H1 (cell line): ENCODE measurements around the gene TP53I11. TPM values are rescaled to one million over a fixed set of nuclear protein-coding genes. Genes with fewer than 3 reads are reported as not detected.

ENCODE experiments used
- CTCF ChIA-PET: fragments of 300-600 bp; sonication (Branson Sonifier 250); formaldehyde crosslinking; loops from one replicate; lab custom pipeline; 2021; ENCODE audit not compliant: partially characterized antibody; lab: Charles Lee
- POLR2A ChIA-PET: fragments of 300-600 bp; sonication (Branson Sonifier 250); formaldehyde crosslinking; loops from one replicate; lab custom pipeline; 2021; ENCODE audit warnings: inconsistent platforms; ENCODE audit not compliant: partially characterized antibody; lab: Charles Lee
- DNase-seq, 2 experiments: peaks; one replicate each; pipeline versions ENCODE4 v3.0.0 to v3.0.0-alpha.2; 2010 to 2022; ENCODE audit warnings: low spot score in 2 of 2, low read depth in 1 of 2, mixed read lengths in 1 of 2
- FAIRE-seq: peaks from 2 replicates; lab custom pipeline; 2011; peaks lifted over from hg19 to GRCh38; lab: Jason Lieb, UNC
- H2AFZ ChIP-seq: 2 replicates; pipeline ENCODE4 v1.8.1; 2012; ENCODE audit warnings: low read length, inconsistent platforms
- H2AK5ac ChIP-seq: 2 replicates; pipeline ENCODE4 v1.6.1; 2013; ENCODE audit warnings: low read depth, low read length
- H2BK120ac ChIP-seq: replicated peaks from 2 replicates; pipeline ENCODE3; 2013; ENCODE audit warnings: low read depth, low read length, inconsistent platforms
- H2BK12ac ChIP-seq: 2 replicates; pipeline ENCODE4 v1.6.1; 2013; ENCODE audit warnings: low read depth, low read length
- H2BK15ac ChIP-seq: 2 replicates; pipeline ENCODE4 v1.6.1; 2013; ENCODE audit warnings: low read length
- H2BK20ac ChIP-seq: 2 replicates; pipeline ENCODE4 v1.6.1; 2013; ENCODE audit warnings: low read length
- H2BK5ac ChIP-seq: 2 replicates; pipeline ENCODE4 v1.6.1; 2013; ENCODE audit warnings: low read depth, low read length
- H3K14ac ChIP-seq: 2 replicates; pipeline ENCODE4 v1.6.1; 2013; ENCODE audit warnings: inconsistent platforms; ENCODE audit not compliant: insufficient read length
- H3K18ac ChIP-seq: 2 replicates; pipeline ENCODE4 v1.6.1; 2013; ENCODE audit warnings: low read length; ENCODE audit errors: extremely low read depth
- H3K23ac ChIP-seq: 2 replicates; pipeline ENCODE4 v1.6.1; 2013; ENCODE audit warnings: inconsistent platforms; ENCODE audit not compliant: insufficient read length
- H3K23me2 ChIP-seq: 2 replicates; pipeline ENCODE4 v1.6.1; 2013; ENCODE audit warnings: low read depth, low read length
- H3K27ac ChIP-seq: 2 replicates; pipeline ENCODE4 v1.6.1; 2011; ENCODE audit warnings: low read depth, low read length, inconsistent platforms
- H3K27me3 ChIP-seq, 4 experiments: replicated peaks in 1 of 4; 1 replicate in 1 of 4; 2 replicates in 3 of 4; pipeline versions ENCODE4 v1.6.1 to v1.8.1; 2011 to 2013; ENCODE audit warnings: low read length in 3 of 4, mild to moderate bottlenecking in 3 of 4, inconsistent platforms in 2 of 4, mixed read lengths in 2 of 4, moderate library complexity in 1 of 4; ENCODE audit not compliant: control insufficient read depth in 3 of 4, insufficient read depth in 3 of 4; ENCODE audit errors: extremely low read depth in 1 of 4
- H3K36me3 ChIP-seq, 4 experiments: 2 replicates each; pipeline versions ENCODE4 v1.6.1 to v1.8.1; 2011 to 2013; ENCODE audit warnings: mild to moderate bottlenecking in 4 of 4, low read length in 3 of 4, moderate library complexity in 2 of 4, control low read depth in 1 of 4, inconsistent platforms in 1 of 4; ENCODE audit not compliant: insufficient read depth in 4 of 4, control insufficient read depth in 2 of 4
- H3K4ac ChIP-seq: replicated peaks from 2 replicates; pipeline ENCODE3; 2013; ENCODE audit warnings: low read length, low read depth, mixed read lengths, inconsistent platforms; ENCODE audit not compliant: insufficient read length
- H3K4me1 ChIP-seq, 4 experiments: replicated peaks in 1 of 4; 1 replicate in 1 of 4; 2 replicates in 3 of 4; pipeline versions ENCODE4 v1.6.1 to v1.8.1; 2011 to 2013; ENCODE audit warnings: low read length in 3 of 4, inconsistent platforms in 2 of 4, mixed read lengths in 1 of 4; ENCODE audit not compliant: insufficient read depth in 4 of 4, control insufficient read depth in 3 of 4
- H3K4me2 ChIP-seq, 2 experiments: 2 replicates each; pipeline versions ENCODE4 v1.6.1 to v1.8.1; 2011 to 2013; ENCODE audit warnings: low read depth in 2 of 2, low read length in 2 of 2, control low read depth in 1 of 2, inconsistent platforms in 1 of 2, mild to moderate bottlenecking in 1 of 2; ENCODE audit not compliant: insufficient read depth in 1 of 2
- H3K4me3 ChIP-seq, 4 experiments: fragments of 200-600, 300-600 bp in 1 of 4; sonication (generic), shearing (Covaris generic), sonication (Bioruptor Twin) in 1 of 4; 2 replicates each; pipeline versions ENCODE4 v1.5.1 to v1.8.1; 2011 to 2016; ENCODE audit warnings: low read length in 4 of 4, low read depth in 3 of 4, control low read depth in 2 of 4, inconsistent platforms in 2 of 4, mild to moderate bottlenecking in 2 of 4, mixed read lengths in 1 of 4, moderate library complexity in 1 of 4; ENCODE audit not compliant: insufficient read depth in 2 of 4; ENCODE audit errors: extremely low read depth in 1 of 4
- H3K56ac ChIP-seq: replicated peaks from 2 replicates; pipeline ENCODE3; 2013; ENCODE audit warnings: low read depth, mild to moderate bottlenecking, mixed read lengths, low read length, inconsistent platforms; ENCODE audit not compliant: insufficient read length
- H3K79me1 ChIP-seq: 2 replicates; pipeline ENCODE4 v1.6.1; 2013; ENCODE audit warnings: low read depth, low read length, control low read depth
- H3K79me2 ChIP-seq, 2 experiments: 2 replicates each; pipeline versions ENCODE4 v1.6.1 to v1.8.1; 2012 to 2013; ENCODE audit warnings: low read length in 2 of 2, mild to moderate bottlenecking in 2 of 2, inconsistent platforms in 1 of 2; ENCODE audit not compliant: insufficient read depth in 2 of 2, control insufficient read depth in 1 of 2
- H3K9ac ChIP-seq, 4 experiments: replicated peaks in 1 of 4; 1 replicate in 1 of 4; 2 replicates in 3 of 4; pipeline versions ENCODE4 v1.6.1 to v1.8.1; 2011 to 2013; ENCODE audit warnings: low read depth in 3 of 4, low read length in 3 of 4, control low read depth in 2 of 4, mild to moderate bottlenecking in 2 of 4, moderate library complexity in 2 of 4, inconsistent platforms in 1 of 4; ENCODE audit errors: extremely low read depth in 1 of 4
- H3K9me3 ChIP-seq, 2 experiments: 2 replicates each; pipeline versions ENCODE4 v1.6.1 to v1.8.1; 2012 to 2013; ENCODE audit warnings: mild to moderate bottlenecking in 2 of 2, moderate library complexity in 2 of 2, control low read depth in 1 of 2, inconsistent platforms in 1 of 2, low read depth in 1 of 2, low read length in 1 of 2, mixed read lengths in 1 of 2; ENCODE audit not compliant: insufficient read depth in 2 of 2
- H4K20me1 ChIP-seq, 2 experiments: replicated peaks in 1 of 2; 2 replicates each; pipeline versions ENCODE3 to v1.8.1; 2011 to 2013; ENCODE audit warnings: inconsistent platforms in 2 of 2, low read length in 2 of 2, mild to moderate bottlenecking in 1 of 2; ENCODE audit not compliant: insufficient read depth in 2 of 2, control insufficient read depth in 1 of 2
- H4K5ac ChIP-seq: 2 replicates; pipeline ENCODE4 v1.6.1; 2013; ENCODE audit warnings: low read length, low read depth, mixed read lengths, inconsistent platforms; ENCODE audit not compliant: insufficient read length
- H4K8ac ChIP-seq: 2 replicates; pipeline ENCODE4 v1.8.0; 2013; ENCODE audit warnings: mild to moderate bottlenecking, moderate library complexity, low read length, inconsistent platforms; ENCODE audit not compliant: insufficient read depth; ENCODE audit errors: extremely low read depth
- H4K91ac ChIP-seq: replicated peaks from 2 replicates; pipeline ENCODE3; 2013; ENCODE audit warnings: low read length, mixed read lengths, inconsistent platforms; ENCODE audit not compliant: insufficient read length
- PHF8 ChIP-seq: fragments of 200-600 bp; sonication (generic); conservative IDR thresholded peaks from 2 replicates; pipeline ENCODE4 v1.7.1; 2012; ENCODE audit warnings: low read depth, mild to moderate bottlenecking, inconsistent platforms, low read length, moderate library complexity
- POLR2A ChIP-seq, 2 experiments: IDR thresholded peaks; 1 replicate in 1 of 2; 2 replicates in 1 of 2; pipeline ENCODE4 v1.6.1; 2011; ENCODE audit warnings: low read depth in 2 of 2, low read length in 2 of 2, mild to moderate bottlenecking in 2 of 2; ENCODE audit errors: control extremely low read depth in 1 of 2
- POLR2AphosphoS5 ChIP-seq: IDR thresholded peaks from 2 replicates; pipeline ENCODE4 v1.6.1; 2011; ENCODE audit warnings: low read depth, low read length
- RBBP5 ChIP-seq: IDR thresholded peaks from 2 replicates; pipeline ENCODE4 v1.7.1; 2012; ENCODE audit warnings: low read depth, mild to moderate bottlenecking, inconsistent platforms, low read length, moderate library complexity, borderline replicate concordance
- SAP30 ChIP-seq: fragments of 300-600 bp; sonication (generic); IDR thresholded peaks from 2 replicates; pipeline ENCODE4 v1.7.1; 2012; ENCODE audit warnings: low read length, moderate library complexity, mild to moderate bottlenecking, inconsistent platforms; ENCODE audit not compliant: insufficient read depth, insufficient replicate concordance
- SP2 ChIP-seq: IDR thresholded peaks from 2 replicates; pipeline ENCODE4 v1.6.1; 2012; ENCODE audit warnings: mild to moderate bottlenecking, low read length, inconsistent platforms
- SRF ChIP-seq: IDR thresholded peaks from 2 replicates; pipeline ENCODE4 v1.6.1; 2011; ENCODE audit warnings: mild to moderate bottlenecking, low read depth, low read length, moderate library complexity
- TAF7 ChIP-seq: optimal IDR thresholded peaks from 2 replicates; pipeline ENCODE3; 2011; ENCODE audit warnings: low read depth, mild to moderate bottlenecking, inconsistent platforms, low read length, moderate library complexity, borderline replicate concordance
- TCF12 ChIP-seq: IDR thresholded peaks from 2 replicates; pipeline ENCODE4 v1.6.1; 2011; ENCODE audit warnings: low read depth, mild to moderate bottlenecking, low read length
- WGBS, 2 experiments: shearing (Covaris generic) in 1 of 2; methylation state at CpG; one replicate each; pipeline versions ENCODE4 v1.1.6 to v1.1.7; 2013 to 2015; ENCODE audit warnings: low lambda C conversion rate in 2 of 2, mixed read lengths in 2 of 2, inconsistent platforms in 1 of 2, low coverage in 1 of 2, missing lambda C conversion rate in 1 of 2; ENCODE audit not compliant: insufficient replicate concordance in 2 of 2, insufficient coverage in 1 of 2, insufficient read length in 1 of 2; ENCODE audit errors: extremely low coverage in 1 of 2, missing lambda C conversion rate in 1 of 2; 5-methylcytosine and 5-hydroxymethylcytosine counted together
- polyA plus RNA-seq, 7 experiments: library from polyadenylated mRNA; depleted of rRNA in 3 of 7; stranded (reverse) in 5 of 7; unstranded in 2 of 7; fragments of >200 nt in 5 of 7; fragments of 200-250 nt in 2 of 7; gene quantifications; 1 replicate in 5 of 7; 2 replicates in 1 of 7; 4 replicates in 1 of 7; pipeline versions ENCODE4 v1.2.1 to v1.2.3, GENCODE V29; 2011 to 2013; ENCODE audit warnings: missing spikeins in 2 of 7, mixed read lengths in 2 of 7
- total RNA-seq: library from RNA; stranded (reverse); fragmentation: NEBNext Ultra II Directional; extraction: Animal tissue kit (Norgen Biotek cat#: 25700); gene quantifications from 2 replicates; pipeline ENCODE4 v1.2.1, GENCODE V29; 2021

TP53I11 gene
- total and polyA plus RNA-seq, 2 of the 8 experiments (the other 6 are each of a cell fraction or from before 2014, with no cell fraction given), result 34.0 to 46.3 TPM

GRCh38 chr11:44992181-44992582 lies 41.5 kb upstream of the TP53I11 start:
- no peak overlapping the region for H3K18ac ChIP-seq
- H3K36me3 ChIP-seq, result no peaks in the 10 kb centered on the region
- TF ChIP-seq RBBP5, result no peak
- TF ChIP-seq POLR2A (IDR thresholded peaks at IDR 0.05; ENCODE audit: control extremely low read depth in 1 of 2, low read depth in 2 of 2, low read length in 2 of 2), result no peak
- no peak for TF ChIP-seq TAF7
- no peak for TF ChIP-seq PHF8
- TF ChIP-seq TCF12, result no peak
- no peak for TF ChIP-seq SAP30
- no peak for TF ChIP-seq POLR2AphosphoS5
- TF ChIP-seq SRF, result no peak
- no peak for TF ChIP-seq SP2
- H3K27me3 ChIP-seq, result no peaks in the 10 kb centered on the region
- no peak overlapping the region for H2BK120ac ChIP-seq
- WGBS, 2 experiments, result 89% methylated on average over 3 of the region's 3 CpGs; no CpG with 5 or more reads in 1 of the 2 experiments
- ChIA-PET POLR2A (no interaction called here), CTCF (interaction anchor here (0.7 to 38.2 kb wide), 5 partner anchors 8 to 339 kb away, joined by 3 to 731 read pairs (median 4); no protein-coding TSS in a partner anchor)
- H3K79me2 ChIP-seq, result no peaks in the 10 kb centered on the region
- H3K4me3 ChIP-seq, result no peak overlapping the region
- no peak overlapping the region for H3K4me2 ChIP-seq
- H3K23ac ChIP-seq, result no peak overlapping the region
- 0 out of 7 replicates have a peak, but pooled peaks cover 0 to under 1% (median 0%) of the 10 kb centered on the region in 4 experiments for H3K4me1 ChIP-seq
- no peak overlapping the region for H2AFZ ChIP-seq
- H3K27ac ChIP-seq, result no peak overlapping the region
- no peak overlapping the region for H3K4ac ChIP-seq
- H4K8ac ChIP-seq, result no peak overlapping the region; the same call in 1 of the 2 replicates
- no peak overlapping the region for H4K91ac ChIP-seq
- H2BK20ac ChIP-seq, result no peak overlapping the region
- DNase-seq, result no peak
- H3K79me1 ChIP-seq, result no peaks in the 10 kb centered on the region
- H2BK15ac ChIP-seq, result no peak overlapping the region
- no peak overlapping the region for H2BK12ac ChIP-seq
- no peak for FAIRE-seq
- H2AK5ac ChIP-seq, result no peak overlapping the region
- H3K14ac ChIP-seq, result no peak overlapping the region
- no peak overlapping the region for H2BK5ac ChIP-seq
- H3K9ac ChIP-seq, result no peak overlapping the region
- no peaks in the 10 kb centered on the region; the same call in 1 of the 2 replicates for H3K23me2 ChIP-seq
- H4K5ac ChIP-seq, result no peak overlapping the region
- H3K9me3 ChIP-seq, result no peaks in the 10 kb centered on the region
- H4K20me1 ChIP-seq, result no peaks in the 10 kb centered on the region
- H3K56ac ChIP-seq, result no peak overlapping the region
